ENCODE measurements around the gene FLT3. TPM values are rescaled to one million over a fixed set of nuclear protein-coding genes. Genes with fewer than 3 reads are reported as not detected.

The FLT3 gene
- total and polyA plus RNA-seq, 10 of the 15 experiments (the other 5 are each of a cell fraction or from before 2014, with no cell fraction given) = 0.04 to 0.19 (median 0.11) TPM; not detected in 1

GRCh38 chr13:27982361-27982760, 118.0 kb downstream of the FLT3 start (continued):
- TF ChIP-seq CUX1 (IDR thresholded peaks at IDR 0.05; ENCODE audit: insufficient replicate concordance, low read depth, low read length) = no peak
- no peak for TF ChIP-seq HSF1 (IDR thresholded peaks at IDR 0.05; ENCODE audit: low read depth, low read length)
- no peak for TF ChIP-seq TAF1 (IDR thresholded peaks at IDR 0.05; ENCODE audit: borderline replicate concordance, low read depth, low read length)
- no peak for TF ChIP-seq SUZ12 (IDR thresholded peaks at IDR 0.05; ENCODE audit: unreplicated experiment)
- TF ChIP-seq BCLAF1 (IDR thresholded peaks at IDR 0.05) = no peak
